H1 (cell line): Measurements from ENCODE around the gene RTL9. TPM values are rescaled to one million over a fixed set of nuclear protein-coding genes. Genes with fewer than 3 reads are reported as not detected.

Experiments used
- CTCF ChIA-PET: fragments of 300-600 bp; sonication (Branson Sonifier 250); formaldehyde crosslinking; loops from one replicate; lab custom pipeline; 2021; ENCODE audit not compliant: partially characterized antibody; lab: Charles Lee
- POLR2A ChIA-PET: fragments of 300-600 bp; sonication (Branson Sonifier 250); formaldehyde crosslinking; loops from one replicate; lab custom pipeline; 2021; ENCODE audit warnings: inconsistent platforms; ENCODE audit not compliant: partially characterized antibody; lab: Charles Lee
- DNase-seq, 2 experiments: peaks; one replicate each; pipeline versions ENCODE4 v3.0.0 to v3.0.0-alpha.2; 2010 to 2022; ENCODE audit warnings: low spot score in 2 of 2, low read depth in 1 of 2, mixed read lengths in 1 of 2
- FAIRE-seq: peaks from 2 replicates; lab custom pipeline; 2011; peaks lifted over from hg19 to GRCh38; lab: Jason Lieb, UNC
- H2AFZ ChIP-seq: 2 replicates; pipeline ENCODE4 v1.8.1; 2012; ENCODE audit warnings: low read length, inconsistent platforms
- H2AK5ac ChIP-seq: 2 replicates; pipeline ENCODE4 v1.6.1; 2013; ENCODE audit warnings: low read depth, low read length
- H2BK120ac ChIP-seq: replicated peaks from 2 replicates; pipeline ENCODE3; 2013; ENCODE audit warnings: low read depth, low read length, inconsistent platforms
- H2BK12ac ChIP-seq: 2 replicates; pipeline ENCODE4 v1.6.1; 2013; ENCODE audit warnings: low read depth, low read length
- H2BK15ac ChIP-seq: 2 replicates; pipeline ENCODE4 v1.6.1; 2013; ENCODE audit warnings: low read length
- H2BK20ac ChIP-seq: 2 replicates; pipeline ENCODE4 v1.6.1; 2013; ENCODE audit warnings: low read length
- H2BK5ac ChIP-seq: 2 replicates; pipeline ENCODE4 v1.6.1; 2013; ENCODE audit warnings: low read depth, low read length
- H3K14ac ChIP-seq: 2 replicates; pipeline ENCODE4 v1.6.1; 2013; ENCODE audit warnings: inconsistent platforms; ENCODE audit not compliant: insufficient read length
- H3K18ac ChIP-seq: 2 replicates; pipeline ENCODE4 v1.6.1; 2013; ENCODE audit warnings: low read length; ENCODE audit errors: extremely low read depth
- H3K23ac ChIP-seq: 2 replicates; pipeline ENCODE4 v1.6.1; 2013; ENCODE audit warnings: inconsistent platforms; ENCODE audit not compliant: insufficient read length
- H3K23me2 ChIP-seq: 2 replicates; pipeline ENCODE4 v1.6.1; 2013; ENCODE audit warnings: low read depth, low read length
- H3K27ac ChIP-seq: 2 replicates; pipeline ENCODE4 v1.6.1; 2011; ENCODE audit warnings: low read depth, low read length, inconsistent platforms
- H3K27me3 ChIP-seq, 4 experiments: replicated peaks in 1 of 4; 1 replicate in 1 of 4; 2 replicates in 3 of 4; pipeline versions ENCODE4 v1.6.1 to v1.8.1; 2011 to 2013; ENCODE audit warnings: low read length in 3 of 4, mild to moderate bottlenecking in 3 of 4, inconsistent platforms in 2 of 4, mixed read lengths in 2 of 4, moderate library complexity in 1 of 4; ENCODE audit not compliant: control insufficient read depth in 3 of 4, insufficient read depth in 3 of 4; ENCODE audit errors: extremely low read depth in 1 of 4
- H3K36me3 ChIP-seq, 4 experiments: 2 replicates each; pipeline versions ENCODE4 v1.6.1 to v1.8.1; 2011 to 2013; ENCODE audit warnings: mild to moderate bottlenecking in 4 of 4, low read length in 3 of 4, moderate library complexity in 2 of 4, control low read depth in 1 of 4, inconsistent platforms in 1 of 4; ENCODE audit not compliant: insufficient read depth in 4 of 4, control insufficient read depth in 2 of 4
- H3K4ac ChIP-seq: replicated peaks from 2 replicates; pipeline ENCODE3; 2013; ENCODE audit warnings: low read length, low read depth, mixed read lengths, inconsistent platforms; ENCODE audit not compliant: insufficient read length
- H3K4me1 ChIP-seq, 4 experiments: replicated peaks in 1 of 4; 1 replicate in 1 of 4; 2 replicates in 3 of 4; pipeline versions ENCODE4 v1.6.1 to v1.8.1; 2011 to 2013; ENCODE audit warnings: low read length in 3 of 4, inconsistent platforms in 2 of 4, mixed read lengths in 1 of 4; ENCODE audit not compliant: insufficient read depth in 4 of 4, control insufficient read depth in 3 of 4
- H3K4me2 ChIP-seq, 2 experiments: 2 replicates each; pipeline versions ENCODE4 v1.6.1 to v1.8.1; 2011 to 2013; ENCODE audit warnings: low read depth in 2 of 2, low read length in 2 of 2, control low read depth in 1 of 2, inconsistent platforms in 1 of 2, mild to moderate bottlenecking in 1 of 2; ENCODE audit not compliant: insufficient read depth in 1 of 2
- H3K4me3 ChIP-seq, 4 experiments: fragments of 200-600, 300-600 bp in 1 of 4; sonication (generic), shearing (Covaris generic), sonication (Bioruptor Twin) in 1 of 4; 2 replicates each; pipeline versions ENCODE4 v1.5.1 to v1.8.1; 2011 to 2016; ENCODE audit warnings: low read length in 4 of 4, low read depth in 3 of 4, control low read depth in 2 of 4, inconsistent platforms in 2 of 4, mild to moderate bottlenecking in 2 of 4, mixed read lengths in 1 of 4, moderate library complexity in 1 of 4; ENCODE audit not compliant: insufficient read depth in 2 of 4; ENCODE audit errors: extremely low read depth in 1 of 4
- H3K56ac ChIP-seq: replicated peaks from 2 replicates; pipeline ENCODE3; 2013; ENCODE audit warnings: low read depth, mild to moderate bottlenecking, mixed read lengths, low read length, inconsistent platforms; ENCODE audit not compliant: insufficient read length
- H3K79me1 ChIP-seq: 2 replicates; pipeline ENCODE4 v1.6.1; 2013; ENCODE audit warnings: low read depth, low read length, control low read depth
- H3K79me2 ChIP-seq, 2 experiments: 2 replicates each; pipeline versions ENCODE4 v1.6.1 to v1.8.1; 2012 to 2013; ENCODE audit warnings: low read length in 2 of 2, mild to moderate bottlenecking in 2 of 2, inconsistent platforms in 1 of 2; ENCODE audit not compliant: insufficient read depth in 2 of 2, control insufficient read depth in 1 of 2
- H3K9ac ChIP-seq, 4 experiments: replicated peaks in 1 of 4; 1 replicate in 1 of 4; 2 replicates in 3 of 4; pipeline versions ENCODE4 v1.6.1 to v1.8.1; 2011 to 2013; ENCODE audit warnings: low read depth in 3 of 4, low read length in 3 of 4, control low read depth in 2 of 4, mild to moderate bottlenecking in 2 of 4, moderate library complexity in 2 of 4, inconsistent platforms in 1 of 4; ENCODE audit errors: extremely low read depth in 1 of 4
- H3K9me3 ChIP-seq, 2 experiments: 2 replicates each; pipeline versions ENCODE4 v1.6.1 to v1.8.1; 2012 to 2013; ENCODE audit warnings: mild to moderate bottlenecking in 2 of 2, moderate library complexity in 2 of 2, control low read depth in 1 of 2, inconsistent platforms in 1 of 2, low read depth in 1 of 2, low read length in 1 of 2, mixed read lengths in 1 of 2; ENCODE audit not compliant: insufficient read depth in 2 of 2
- H4K20me1 ChIP-seq, 2 experiments: replicated peaks in 1 of 2; 2 replicates each; pipeline versions ENCODE3 to v1.8.1; 2011 to 2013; ENCODE audit warnings: inconsistent platforms in 2 of 2, low read length in 2 of 2, mild to moderate bottlenecking in 1 of 2; ENCODE audit not compliant: insufficient read depth in 2 of 2, control insufficient read depth in 1 of 2
- H4K5ac ChIP-seq: 2 replicates; pipeline ENCODE4 v1.6.1; 2013; ENCODE audit warnings: low read length, low read depth, mixed read lengths, inconsistent platforms; ENCODE audit not compliant: insufficient read length
- H4K8ac ChIP-seq: 2 replicates; pipeline ENCODE4 v1.8.0; 2013; ENCODE audit warnings: mild to moderate bottlenecking, moderate library complexity, low read length, inconsistent platforms; ENCODE audit not compliant: insufficient read depth; ENCODE audit errors: extremely low read depth
- H4K91ac ChIP-seq: replicated peaks from 2 replicates; pipeline ENCODE3; 2013; ENCODE audit warnings: low read length, mixed read lengths, inconsistent platforms; ENCODE audit not compliant: insufficient read length
- E2F6 ChIP-seq: IDR thresholded peaks from 2 replicates; pipeline ENCODE4 v1.6.1; 2012; ENCODE audit warnings: inconsistent platforms
- GTF2F1 ChIP-seq: IDR thresholded peaks from 2 replicates; pipeline ENCODE4 v1.6.1; 2012; ENCODE audit warnings: low read depth, low read length, improper control_type of control experiment, borderline replicate concordance
- SIX5 ChIP-seq: IDR thresholded peaks from 2 replicates; pipeline ENCODE4 v1.6.1; 2011; ENCODE audit warnings: mild to moderate bottlenecking, low read depth, low read length
- WGBS, 2 experiments: shearing (Covaris generic) in 1 of 2; methylation state at CpG; one replicate each; pipeline versions ENCODE4 v1.1.6 to v1.1.7; 2013 to 2015; ENCODE audit warnings: low lambda C conversion rate in 2 of 2, mixed read lengths in 2 of 2, inconsistent platforms in 1 of 2, low coverage in 1 of 2, missing lambda C conversion rate in 1 of 2; ENCODE audit not compliant: insufficient replicate concordance in 2 of 2, insufficient coverage in 1 of 2, insufficient read length in 1 of 2; ENCODE audit errors: extremely low coverage in 1 of 2, missing lambda C conversion rate in 1 of 2; 5-methylcytosine and 5-hydroxymethylcytosine counted together
- polyA plus RNA-seq, 7 experiments: library from polyadenylated mRNA; depleted of rRNA in 3 of 7; stranded (reverse) in 5 of 7; unstranded in 2 of 7; fragments of >200 nt in 5 of 7; fragments of 200-250 nt in 2 of 7; gene quantifications; 1 replicate in 5 of 7; 2 replicates in 1 of 7; 4 replicates in 1 of 7; pipeline versions ENCODE4 v1.2.1 to v1.2.3, GENCODE V29; 2011 to 2013; ENCODE audit warnings: missing spikeins in 2 of 7, mixed read lengths in 2 of 7
- total RNA-seq: library from RNA; stranded (reverse); fragmentation: NEBNext Ultra II Directional; extraction: Animal tissue kit (Norgen Biotek cat#: 25700); gene quantifications from 2 replicates; pipeline ENCODE4 v1.2.1, GENCODE V29; 2021

Gene RTL9
- total and polyA plus RNA-seq, 2 of the 8 experiments (the other 6 are each of a cell fraction or from before 2014, with no cell fraction given): 0.09 to 0.20 TPM

- H3K23me2 ChIP-seq: no peaks in the 10 kb centered on the region
- TF ChIP-seq E2F6 (no peak), GTF2F1 (no peak), SIX5 (no peak)
- TF ChIP-seq, all 59 proteins: peak for 0
- Histone ChIP-seq H3K79me1 (no peaks in the 10 kb centered on the region), H3K14ac (no peak overlapping the region), H4K91ac (no peak overlapping the region), H3K36me3 (no peaks in the 10 kb centered on the region), H2BK15ac (no peak overlapping the region), H3K79me2 (no peaks in the 10 kb centered on the region), H3K18ac (no peak overlapping the region), H2AFZ (no peak overlapping the region), H4K20me1 (no peaks in the 10 kb centered on the region), H3K4ac (no peak overlapping the region), H2BK20ac (no peak overlapping the region), H3K4me3 (no peak overlapping the region), H3K56ac (no peak overlapping the region), H3K27ac (no peak overlapping the region), H2BK5ac (no peak overlapping the region), H3K9me3 (no peaks in the 10 kb centered on the region), H4K5ac (no peak overlapping the region), H3K9ac (no peak overlapping the region), H3K27me3 (no peaks in the 10 kb centered on the region), H2BK12ac (no peak overlapping the region), H4K8ac (no peak overlapping the region), H2BK120ac (no peak overlapping the region), H3K4me1 (peaks cover 0 to 5% (median 0%) of the 10 kb centered on the region in 4 experiments; a peak in 2 of 7 replicates), H3K23ac (no peak overlapping the region), H3K4me2 (no peak overlapping the region), H2AK5ac (no peak overlapping the region)
- no peak for FAIRE-seq
- 77% methylated on average over 3 of the region's 3 CpGs; no CpG with 5 or more reads in 1 of the 2 experiments for WGBS, 2 experiments
- no peak for DNase-seq
- ChIA-PET POLR2A (no interaction called here), CTCF (interaction anchor here (22.7 kb wide), 1 partner anchor 232 kb away, joined by 742 read pairs; no protein-coding TSS in a partner anchor)
These were observed 41.3 kb downstream of the RTL9 start for GRCh38 chrX:110399966-110400365.
